Ammon's horn (tissue), 1 donor: ENCODE results near the gene CABP1.

ENCODE experiments used
- DNase-seq: peaks from one replicate; pipeline ENCODE4 v3.0.0-alpha.2; 2016; ENCODE audit warnings: low spot score

The CABP1 gene

GRCh38 chr12:120631097-120631496 is 9.3 kb upstream of the CABP1 start:
- no peak for DNase-seq

GRCh38 chr12:120640861-120641833 is 721 bp downstream of the CABP1 start:
- no peak for DNase-seq

GRCh38 chr12:120642121-120642520 is 1.7 kb downstream of the CABP1 start:
- DNase-seq, result no peak

GRCh38 chr12:120642826-120643225 is 2.4 kb downstream of the CABP1 start:
- DNase-seq, result no peak

- no peak for DNase-seq
Measured at GRCh38 chr12:120643574-120643973, 3.1 kb downstream of the CABP1 start.

- no peak for DNase-seq
Measured at GRCh38 chr12:120646044-120646443, 5.6 kb downstream of the CABP1 start.

GRCh38 chr12:120647375-120647755 is 6.9 kb downstream of the CABP1 start:
- DNase-seq, result no peak

- DNase-seq, result peak; percentile 51
Measured at GRCh38 chr12:120649442-120650232, 9.2 kb downstream of the CABP1 start.

GRCh38 chr12:120650233-120650690 is 9.8 kb downstream of the CABP1 start:
- DNase-seq, result no peak

- no peak for DNase-seq
Measured at GRCh38 chr12:120651821-120652220, 11.4 kb downstream of the CABP1 start.

GRCh38 chr12:120652656-120653435 is 12.4 kb downstream of the CABP1 start:
- peak; percentile 68 for DNase-seq

- DNase-seq, result no peak
Measured at GRCh38 chr12:120653611-120654010, 13.2 kb downstream of the CABP1 start.

- no peak for DNase-seq
Measured at GRCh38 chr12:120654656-120655055, 14.2 kb downstream of the CABP1 start.

- DNase-seq, result no peak
Measured at GRCh38 chr12:120656008-120656407, 15.6 kb downstream of the CABP1 start.

- no peak for DNase-seq
Measured at GRCh38 chr12:120658286-120659150, 18.1 kb downstream of the CABP1 start.

GRCh38 chr12:120659151-120659525 is 18.7 kb downstream of the CABP1 start:
- no peak for DNase-seq

GRCh38 chr12:120661432-120661831 is 21.0 kb downstream of the CABP1 start:
- DNase-seq, result no peak

- no peak for DNase-seq
Measured at GRCh38 chr12:120662879-120663278, 22.5 kb downstream of the CABP1 start.

GRCh38 chr12:120663741-120664140 is 23.3 kb downstream of the CABP1 start:
- no peak for DNase-seq

GRCh38 chr12:120666571-120667390 is 26.4 kb downstream of the CABP1 start:
- DNase-seq, result no peak
